SHP77 (cell line): ENCODE results near the gene ADAP2.
A peak's percentile ranks its signal among the peaks of the same experiment; 100 is the strongest.
"Not testable (repeated sequence)": the region's sequence is repeated elsewhere in the genome, so short reads cannot be mapped to it uniquely, and the experiment has no call there.

Experiments
- DNase-seq, 2 experiments: peaks; one replicate each; lab custom pipeline; 2025; lab: John Stamatoyannopoulos, UW

Gene ADAP2, protein sequence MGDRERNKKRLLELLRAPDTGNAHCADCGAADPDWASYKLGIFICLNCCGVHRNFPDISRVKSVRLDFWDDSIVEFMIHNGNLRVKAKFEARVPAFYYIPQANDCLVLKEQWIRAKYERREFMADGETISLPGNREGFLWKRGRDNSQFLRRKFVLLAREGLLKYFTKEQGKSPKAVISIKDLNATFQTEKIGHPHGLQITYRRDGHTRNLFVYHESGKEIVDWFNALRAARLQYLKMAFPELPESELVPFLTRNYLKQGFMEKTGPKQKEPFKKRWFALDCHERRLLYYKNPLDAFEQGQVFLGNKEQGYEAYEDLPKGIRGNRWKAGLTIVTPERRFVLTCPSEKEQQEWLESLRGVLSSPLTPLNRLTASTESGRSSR

DNA sequence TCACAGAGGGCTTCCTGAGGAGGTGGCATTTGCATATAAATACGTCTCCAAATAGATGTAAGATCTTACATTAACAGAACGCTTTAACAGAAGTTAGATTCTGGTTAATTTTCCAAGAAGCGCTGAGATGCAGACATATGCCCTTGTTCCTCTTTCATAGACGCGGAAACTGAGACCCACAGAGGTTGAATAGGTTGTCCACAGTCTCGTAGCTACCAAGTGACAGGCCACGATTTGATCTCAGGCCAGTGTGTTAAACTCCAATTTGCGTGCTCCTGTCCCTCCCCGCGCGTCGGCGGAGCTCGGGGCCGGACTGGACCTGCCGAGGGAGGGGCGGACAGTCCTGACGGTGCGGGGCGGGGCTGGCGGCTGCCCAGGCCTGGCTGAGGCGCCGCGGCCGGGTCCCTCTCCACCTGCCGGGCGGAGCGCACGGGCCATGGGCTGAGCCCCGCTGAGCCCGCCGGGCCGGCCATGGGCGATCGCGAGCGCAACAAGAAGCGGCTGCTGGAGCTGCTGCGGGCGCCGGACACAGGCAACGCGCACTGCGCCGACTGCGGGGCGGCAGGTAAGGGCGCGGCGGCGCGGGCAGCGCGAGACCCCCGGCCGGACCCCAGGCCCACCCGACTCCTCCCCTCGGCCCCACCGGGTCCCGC, at the start of gene ADAP2:
ADAP2 (plus strand) TSS at position 402 of the 653 bp plus-strand sequence; CDS start at position 472, 70 bp downstream.
- DNase-seq: peak in 1 of 2 experiments; percentile 36

DNA sequence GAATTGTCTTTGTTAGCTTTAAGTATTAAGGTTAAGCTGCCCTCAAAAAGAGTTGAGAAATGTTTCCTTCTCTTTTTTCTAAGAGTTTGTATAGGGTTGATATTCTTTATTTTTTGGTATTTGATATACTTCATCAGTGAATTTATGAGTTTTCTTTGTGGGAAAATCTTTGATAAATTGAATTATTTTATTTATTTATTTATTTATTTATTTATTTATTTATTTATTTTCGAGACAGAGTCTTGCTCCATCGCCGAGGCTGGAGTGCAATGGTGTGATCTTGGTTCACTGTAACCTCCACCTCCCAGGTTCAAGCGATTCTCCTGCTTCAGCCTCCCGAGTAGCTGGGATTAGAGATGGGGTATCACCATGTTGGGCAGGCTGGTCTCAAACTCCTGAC, 35.6 kb upstream of the ADAP2 start:
- no peak for DNase-seq

DNA sequence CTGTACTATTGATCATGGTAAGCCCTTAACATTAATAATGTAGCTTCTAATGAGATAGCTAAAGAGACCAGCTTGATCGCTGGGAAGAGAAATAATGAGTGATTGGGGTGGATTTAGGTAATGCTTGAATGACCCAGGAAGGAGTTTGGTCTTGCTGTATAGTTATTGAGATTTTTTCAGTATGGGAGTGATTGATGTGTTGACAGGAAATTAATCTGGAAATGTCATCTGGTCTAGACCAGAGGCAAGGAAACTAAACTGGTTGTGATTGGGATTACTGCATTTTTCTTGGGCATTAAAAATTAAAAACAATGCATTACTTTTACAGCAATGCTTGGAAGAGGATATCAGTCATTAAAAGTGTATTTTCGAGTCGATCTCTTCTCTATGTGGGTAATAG, 27.5 kb upstream of the ADAP2 start:
- DNase-seq: no peak

DNA sequence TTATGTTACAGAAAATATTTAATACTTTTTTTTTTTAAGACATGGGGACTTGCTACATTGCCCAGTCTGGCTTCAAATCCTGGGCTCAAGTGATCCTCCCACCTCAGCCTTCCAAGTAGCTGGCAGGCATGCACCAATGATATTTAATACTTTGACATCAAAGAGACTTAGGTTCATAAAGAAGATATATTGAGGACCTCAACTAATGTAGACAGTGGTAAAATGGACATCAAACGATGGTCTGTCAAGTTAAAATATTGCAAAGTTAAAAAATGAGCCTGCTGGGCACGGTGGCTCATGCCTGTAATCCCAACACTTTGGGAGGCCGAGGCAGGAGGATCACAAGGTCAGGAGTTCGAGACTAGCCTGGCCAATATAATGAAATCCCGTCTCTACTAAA, 24.4 kb upstream of the ADAP2 start:
- no peak for DNase-seq

DNA sequence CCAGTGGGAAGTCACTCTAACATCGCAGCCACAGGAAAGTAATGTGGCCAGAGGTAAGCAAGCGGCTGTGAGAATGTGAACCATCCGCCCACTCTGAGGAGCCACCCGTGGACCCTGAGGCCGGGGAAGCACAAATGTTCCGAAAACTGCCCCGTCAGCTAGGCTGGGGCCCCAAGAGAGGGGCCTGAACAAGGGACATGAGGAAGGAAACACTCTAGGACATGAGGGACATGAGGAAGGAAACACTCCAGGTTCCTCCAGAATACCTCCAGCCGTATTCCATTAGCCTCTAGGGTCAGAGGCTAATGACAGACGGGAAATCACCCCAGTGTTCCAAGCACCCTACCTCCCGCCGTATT, 16.0 kb upstream of the ADAP2 start:
- no peak for DNase-seq

DNA sequence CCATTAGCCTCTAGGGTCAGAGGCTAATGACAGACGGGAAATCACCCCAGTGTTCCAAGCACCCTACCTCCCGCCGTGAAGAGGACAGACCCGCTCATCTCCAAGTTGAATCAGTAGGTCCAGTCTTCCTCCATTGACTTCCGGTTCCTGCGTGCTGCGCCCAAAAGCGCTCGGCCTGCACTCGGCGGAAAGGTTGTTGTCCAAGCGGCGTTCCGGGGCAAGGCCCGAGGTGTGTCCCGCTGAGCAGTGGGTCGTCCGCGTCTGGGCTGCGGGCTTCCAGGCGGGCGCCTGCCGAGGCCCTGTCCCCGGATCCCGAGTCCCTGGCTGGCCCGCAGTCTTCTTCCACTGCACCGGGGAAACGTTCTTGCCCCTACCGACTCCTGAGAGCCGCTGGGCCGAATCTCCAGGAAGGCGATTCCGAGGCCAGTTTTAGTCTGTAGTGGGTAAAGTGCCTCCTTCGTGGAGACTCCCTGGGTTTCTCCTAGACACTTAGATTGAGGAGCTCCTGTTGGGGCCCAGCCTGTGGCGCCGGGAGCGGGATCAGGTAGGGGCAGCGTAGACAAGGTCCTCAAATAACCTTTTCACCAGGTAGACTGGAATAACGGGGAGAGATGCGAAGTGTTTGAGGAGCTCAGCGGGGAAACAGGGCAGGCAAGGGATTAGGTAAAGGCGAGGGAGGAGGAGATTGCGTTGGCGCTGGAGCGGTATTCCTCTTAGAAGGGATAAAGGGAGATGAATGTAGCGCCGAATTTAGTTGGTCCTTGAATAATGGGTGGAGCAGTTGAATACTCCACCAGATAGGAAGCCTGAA, 15.4 kb upstream of the ADAP2 start, which contains the start of gene TEFM:
TEFM (minus strand) TSS at position 138 of the 811 bp plus-strand sequence; CDS start at position 98, 40 bp downstream.
- peak; percentile 85 to 90 for DNase-seq

DNA sequence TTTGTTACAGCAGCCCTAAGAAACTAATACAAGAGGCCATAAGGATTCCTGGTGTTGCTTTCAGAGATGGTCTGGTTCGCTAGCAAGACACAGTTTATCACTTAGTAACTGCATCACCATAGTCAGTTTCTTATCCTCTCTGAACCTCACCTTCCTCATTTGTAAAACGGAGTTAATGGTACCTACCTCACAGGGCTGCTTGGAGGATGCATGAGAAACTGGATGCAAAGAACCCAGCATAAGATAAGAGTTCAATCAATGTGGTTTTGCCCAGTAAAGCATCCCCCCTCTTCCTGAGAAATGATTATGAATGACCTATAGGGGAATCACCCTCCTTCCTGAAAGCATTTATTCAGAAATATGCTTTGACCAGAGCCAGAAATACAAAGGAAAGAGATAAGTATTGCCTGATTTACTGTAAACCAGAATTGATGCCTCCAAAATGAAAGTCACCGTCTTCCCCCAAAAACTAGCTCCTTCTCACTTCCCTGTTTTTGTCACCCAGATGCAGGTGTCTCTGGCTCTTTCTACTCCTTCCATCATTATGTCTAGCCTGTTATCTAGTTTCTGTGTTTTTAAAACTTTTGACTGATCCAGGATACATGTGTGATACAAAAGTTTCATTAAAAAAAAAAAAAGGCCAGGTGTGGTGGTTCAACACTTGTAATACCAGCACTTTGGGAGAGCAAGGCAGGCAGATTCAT, 12.9 kb upstream of the ADAP2 start:
- DNase-seq: no peak

DNA sequence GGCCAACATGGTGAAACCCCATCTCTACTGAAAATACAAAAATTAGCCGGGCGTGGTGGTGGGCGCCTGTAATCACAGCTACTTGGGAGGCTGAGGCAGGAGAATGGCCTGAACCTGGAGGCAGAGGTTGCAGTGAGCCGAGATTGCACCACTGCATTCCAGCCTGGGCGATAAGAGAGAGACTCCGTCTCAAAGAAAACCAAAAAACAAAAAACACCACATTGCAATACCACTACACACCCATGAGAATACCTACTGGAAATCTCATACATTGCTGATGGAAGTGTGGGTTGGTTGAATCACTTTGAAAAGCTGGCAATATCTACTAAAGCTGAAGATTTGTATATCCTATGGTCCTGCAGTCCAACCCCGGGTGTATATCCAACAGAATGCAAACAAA, 11.6 kb upstream of the ADAP2 start:
- not testable (repeated sequence) for DNase-seq

DNA sequence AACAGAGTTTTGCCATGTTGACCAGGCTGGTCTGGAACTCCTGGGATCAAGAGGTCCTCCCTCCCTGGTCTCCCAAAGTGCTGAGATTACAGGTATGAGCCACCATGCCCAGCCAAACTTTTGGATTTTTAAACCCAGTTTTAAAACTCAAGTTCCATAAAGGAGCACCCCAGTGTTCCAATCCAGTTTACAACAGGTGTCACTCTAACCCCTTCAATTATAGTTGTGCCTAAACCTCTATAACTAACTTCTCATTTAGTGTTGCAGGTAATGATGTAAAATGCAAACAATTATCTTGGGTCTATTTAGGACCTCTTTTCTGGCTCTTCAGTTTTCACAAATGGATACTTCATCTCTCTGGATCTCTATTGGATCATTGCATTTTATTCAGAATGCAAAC, 7.8 kb upstream of the ADAP2 start:
- no peak for DNase-seq

DNA sequence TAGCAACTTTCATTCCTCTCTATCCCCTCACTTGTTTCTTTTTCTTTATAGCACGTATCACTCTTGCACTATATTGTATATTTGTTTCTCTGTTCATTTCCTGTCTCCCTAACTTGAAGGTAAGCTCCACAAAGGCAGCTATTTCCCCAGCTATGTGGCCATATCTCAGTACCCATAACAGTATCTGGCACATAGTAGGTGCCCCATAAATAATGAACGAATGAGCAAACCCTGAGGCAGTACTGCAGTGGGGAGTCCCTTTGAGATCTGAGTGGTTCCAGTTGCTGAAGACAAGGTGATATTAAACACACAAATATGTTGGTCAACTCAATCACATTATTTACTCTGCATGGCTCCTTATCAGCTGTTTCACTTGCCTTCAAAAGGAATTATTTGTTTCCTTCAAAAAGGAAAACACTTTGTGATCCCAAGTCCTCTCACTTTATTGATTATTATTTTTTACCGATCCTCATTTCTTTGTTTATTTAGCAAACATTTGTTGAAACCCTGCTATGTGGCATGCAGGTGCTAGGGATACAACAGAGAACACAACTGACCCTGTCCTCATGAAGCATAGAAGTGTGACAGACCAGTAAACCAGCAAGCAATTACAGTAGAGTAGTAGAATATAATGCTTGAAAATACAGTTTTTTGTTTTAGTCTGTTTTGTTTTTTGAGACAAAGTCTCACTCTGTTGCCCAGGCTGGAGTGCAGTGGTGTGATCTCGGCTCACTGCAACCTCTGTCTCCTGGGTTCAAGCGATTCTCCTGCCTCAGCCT, 5.7 kb upstream of the ADAP2 start:
- no peak for DNase-seq

DNA sequence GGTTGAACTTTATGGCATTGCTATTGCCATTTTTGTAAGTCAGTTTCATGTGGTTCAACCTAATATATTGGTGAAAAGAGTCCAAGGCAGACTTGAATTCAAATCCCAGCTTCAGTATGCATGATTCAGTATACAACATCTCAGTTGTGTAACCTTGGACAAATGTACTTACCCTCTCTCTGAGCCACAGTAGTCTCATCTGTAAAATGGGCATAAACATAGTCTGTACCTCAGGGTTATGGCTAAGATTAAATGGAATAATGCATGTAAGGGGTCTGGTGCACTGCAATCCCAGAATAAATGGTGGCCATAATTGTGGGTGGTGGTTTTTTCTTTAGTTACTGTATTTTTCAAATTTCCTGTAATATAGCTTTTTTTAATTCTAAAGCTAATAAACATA, 4.7 kb upstream of the ADAP2 start:
- no peak for DNase-seq

DNA sequence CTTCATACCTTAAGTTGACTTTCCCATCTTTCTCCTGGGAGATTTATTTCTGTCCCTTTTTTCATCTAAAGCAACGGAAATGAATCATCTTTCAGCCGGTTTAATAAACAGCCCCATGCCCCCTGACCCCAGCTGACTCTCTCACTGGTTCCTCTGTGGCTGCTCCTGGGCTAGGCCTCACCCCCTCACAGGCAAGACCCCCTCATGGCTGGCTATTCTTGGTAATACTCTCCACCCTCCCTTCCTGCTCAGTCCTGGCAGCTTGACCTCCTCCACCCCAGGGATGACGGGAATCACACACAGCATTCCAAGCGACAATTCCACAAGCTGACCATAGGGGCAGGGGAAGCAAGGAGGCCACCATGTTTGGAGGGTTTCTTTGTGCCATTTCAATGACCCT, 1.5 kb upstream of the ADAP2 start:
- DNase-seq: no peak

DNA sequence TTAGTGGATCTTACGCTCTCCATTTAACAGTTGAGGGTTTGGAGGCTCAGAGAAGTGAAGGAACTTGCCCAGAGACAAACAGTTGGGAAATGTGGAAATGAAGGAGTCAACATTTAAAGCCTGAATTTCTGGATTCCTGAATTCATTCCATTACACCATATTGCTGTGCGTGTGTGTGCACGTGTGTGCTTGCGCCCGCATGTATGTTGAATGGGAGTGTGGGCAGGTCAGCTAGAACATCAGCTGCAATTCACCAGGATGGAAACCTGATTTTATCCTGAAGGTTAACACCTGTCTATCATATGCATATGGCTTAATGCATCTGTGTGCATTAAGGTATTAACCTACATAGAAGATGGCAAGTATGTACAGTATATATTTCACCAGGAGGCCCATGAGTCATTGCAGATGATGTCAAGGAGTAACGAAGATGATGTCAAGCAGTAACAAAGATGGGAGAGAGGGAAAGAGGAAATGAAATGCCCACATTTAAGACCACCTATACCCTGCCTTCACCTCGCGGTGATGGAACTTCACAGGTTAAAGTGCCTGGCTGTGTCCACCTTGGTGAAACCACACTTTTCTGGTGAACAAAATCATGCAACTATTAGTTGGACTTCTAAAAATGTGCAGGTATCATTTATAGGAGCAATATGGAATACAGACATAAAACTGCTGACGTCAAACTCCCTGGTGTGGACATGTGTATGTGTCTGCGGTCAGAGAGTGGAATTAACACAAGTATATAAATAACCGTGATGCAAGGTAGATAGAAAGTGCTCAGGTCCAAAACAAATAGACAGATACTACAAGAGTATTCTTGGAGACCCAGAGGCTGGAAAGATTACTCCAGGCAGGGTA, 832 bp upstream of the ADAP2 start:
- DNase-seq: no peak

DNA sequence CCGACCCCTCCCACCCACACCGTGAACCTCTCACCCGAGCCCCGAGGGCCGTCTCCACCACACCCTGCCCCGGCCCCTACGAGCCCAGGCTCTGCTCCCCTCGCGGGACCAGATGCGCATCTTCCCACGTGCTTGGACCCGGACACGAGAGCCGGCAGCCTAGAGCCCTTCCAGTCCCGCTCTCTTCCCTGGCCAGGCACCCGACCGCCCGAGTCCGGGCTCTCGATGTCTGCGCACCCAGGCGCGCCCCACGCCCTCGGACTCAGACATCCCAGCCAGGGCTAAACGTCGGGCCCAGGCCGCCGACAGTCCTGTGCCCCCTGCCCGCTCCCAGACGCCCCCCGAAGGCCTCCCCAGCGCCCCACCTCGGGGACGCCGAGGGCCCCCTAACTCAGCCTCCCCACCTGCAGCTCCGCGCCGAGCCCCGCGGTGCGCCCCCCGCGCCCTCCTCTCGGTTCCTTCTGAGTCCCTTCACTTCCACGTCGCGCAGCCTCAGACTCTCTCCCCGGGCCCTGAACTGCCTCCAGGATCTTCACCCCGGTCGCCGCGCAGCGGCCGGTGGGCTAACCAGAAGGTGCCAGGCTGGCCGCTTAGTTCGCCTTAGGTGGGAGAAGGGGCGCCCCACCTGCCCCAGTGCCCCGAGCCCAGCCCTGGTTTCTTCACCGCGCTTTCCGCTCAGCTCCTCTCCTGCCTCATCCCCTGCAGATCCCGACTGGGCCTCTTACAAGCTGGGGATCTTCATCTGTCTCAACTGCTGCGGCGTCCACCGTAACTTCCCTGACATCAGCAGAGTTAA, 688 bp downstream of the ADAP2 start:
- DNase-seq: no peak

DNA sequence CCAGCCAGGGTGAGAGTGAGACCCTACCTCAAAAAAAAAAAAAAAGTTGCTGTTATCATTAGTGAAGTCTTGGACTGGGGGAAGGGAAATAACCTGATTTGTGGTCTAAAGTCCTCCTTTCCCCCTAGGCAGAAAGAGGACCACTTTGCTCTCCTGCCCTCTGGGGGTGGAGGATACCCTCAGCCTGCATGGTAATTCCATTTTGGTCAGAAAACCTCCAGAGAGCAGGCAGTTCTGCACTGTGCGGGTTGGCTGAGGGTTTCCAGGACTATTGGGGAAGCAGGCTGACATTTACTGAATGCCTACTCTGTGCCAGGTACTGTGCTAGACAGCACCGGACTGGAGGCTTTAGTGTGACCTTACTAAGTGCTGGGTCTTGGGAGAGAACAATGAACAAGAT, 2.6 kb downstream of the ADAP2 start:
- no peak for DNase-seq

DNA sequence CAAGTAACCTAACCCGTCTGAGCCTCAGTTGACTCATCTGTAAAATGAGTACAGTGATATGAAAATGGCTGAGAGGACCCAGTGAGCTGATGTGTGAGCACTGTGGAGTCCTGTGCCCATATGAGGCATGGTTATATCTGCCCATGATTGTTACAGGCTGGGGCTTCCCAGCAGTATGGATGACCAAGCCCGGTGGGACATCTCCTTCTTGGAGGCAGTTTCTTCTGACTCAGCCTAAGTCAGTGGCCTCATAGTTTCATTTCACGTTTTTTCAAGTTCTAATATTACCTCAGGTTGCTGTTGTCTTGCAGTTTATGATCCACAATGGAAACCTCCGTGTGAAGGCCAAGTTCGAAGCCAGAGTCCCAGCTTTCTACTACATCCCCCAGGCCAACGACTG, 4.8 kb downstream of the ADAP2 start:
- DNase-seq: no peak

DNA sequence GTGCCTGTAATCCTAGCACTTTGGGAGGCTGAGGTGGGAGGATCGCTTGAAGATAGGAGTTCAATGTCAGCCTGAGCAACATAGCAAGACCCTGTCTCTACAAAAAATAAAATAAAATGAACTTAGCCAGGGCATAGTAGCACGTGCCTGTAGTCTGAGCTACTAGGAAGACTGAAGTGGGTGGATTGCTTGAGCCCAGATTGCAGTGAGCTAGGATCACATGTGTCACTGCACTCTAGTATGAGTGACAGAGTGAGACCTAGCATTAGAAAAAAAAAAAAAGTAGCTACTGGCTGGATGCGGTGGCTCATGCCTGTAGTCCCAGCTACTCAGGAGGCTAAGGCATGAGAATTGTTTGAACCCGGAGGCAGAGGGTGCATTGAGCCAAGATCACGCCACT, 6.0 kb downstream of the ADAP2 start:
- no peak for DNase-seq

DNA sequence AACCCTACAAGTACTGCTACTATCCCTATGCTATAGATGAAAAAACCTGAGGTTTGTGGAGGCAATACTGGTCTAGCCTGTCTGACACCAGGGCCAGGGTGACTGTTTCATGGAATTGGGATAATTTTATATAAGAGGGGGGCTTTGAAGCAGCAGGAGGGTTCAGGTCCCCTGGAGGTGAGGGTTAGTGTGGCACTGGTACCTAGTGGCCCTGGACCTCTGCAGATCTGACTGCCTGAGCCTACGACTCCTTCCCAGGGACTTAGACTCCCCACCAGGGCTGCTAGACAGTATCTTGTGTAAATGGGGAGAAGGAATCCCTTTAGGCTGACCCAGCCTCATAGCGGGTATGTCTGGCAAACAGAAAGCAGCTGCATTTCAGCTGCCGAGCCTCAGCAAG, 6.8 kb downstream of the ADAP2 start:
- DNase-seq: no peak

DNA sequence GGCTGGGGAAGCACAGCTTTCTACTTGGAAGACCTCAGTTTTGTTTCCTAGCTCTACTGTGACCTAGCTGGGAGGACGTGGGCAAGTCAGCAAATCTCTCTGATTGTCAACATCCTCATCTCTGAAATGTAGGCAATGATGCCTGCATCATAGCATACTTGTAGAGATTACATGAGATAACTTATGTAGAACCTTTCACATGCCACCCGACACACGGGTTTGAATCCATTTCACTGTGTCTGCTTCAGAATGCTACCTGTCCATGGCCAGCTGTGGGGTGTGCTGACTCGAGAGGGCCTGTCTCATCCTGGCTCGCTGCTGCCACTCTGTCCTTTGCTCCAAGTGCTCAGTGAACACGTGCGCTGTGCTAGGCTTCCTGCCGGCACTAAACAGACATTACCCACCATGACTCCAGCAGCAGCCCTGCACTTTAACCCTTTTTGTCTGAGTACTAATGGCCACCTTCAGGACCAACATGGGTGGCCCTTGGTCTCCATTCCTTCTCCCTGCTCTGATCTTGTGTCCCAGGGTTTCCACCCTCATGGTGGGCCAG, 7.4 kb downstream of the ADAP2 start:
- peak in 1 of 2 experiments; percentile 20 for DNase-seq
